HFF-Myc (cell line): Measurements from ENCODE around the gene NTSR2.

Source experiments
- DNase-seq: peaks from one replicate; pipeline ENCODE4 v3.0.0-alpha.2; 2011; ENCODE audit warnings: low read depth; ENCODE audit errors: extremely low read depth
- H3K4me3 ChIP-seq: replicated peaks from 2 replicates; pipeline ENCODE4 v1.5.1; 2011; ENCODE audit warnings: low read depth, mild to moderate bottlenecking, control low read depth, low read length
- TF ChIP-seq, protein P1 (sequence below): IDR thresholded peaks from 2 replicates; pipeline ENCODE4 v1.5.1; 2012; ENCODE audit warnings: mild to moderate bottlenecking, low read depth, low read length, control low read depth; ENCODE audit errors: missing control alignments

NTSR2 gene

DNA sequence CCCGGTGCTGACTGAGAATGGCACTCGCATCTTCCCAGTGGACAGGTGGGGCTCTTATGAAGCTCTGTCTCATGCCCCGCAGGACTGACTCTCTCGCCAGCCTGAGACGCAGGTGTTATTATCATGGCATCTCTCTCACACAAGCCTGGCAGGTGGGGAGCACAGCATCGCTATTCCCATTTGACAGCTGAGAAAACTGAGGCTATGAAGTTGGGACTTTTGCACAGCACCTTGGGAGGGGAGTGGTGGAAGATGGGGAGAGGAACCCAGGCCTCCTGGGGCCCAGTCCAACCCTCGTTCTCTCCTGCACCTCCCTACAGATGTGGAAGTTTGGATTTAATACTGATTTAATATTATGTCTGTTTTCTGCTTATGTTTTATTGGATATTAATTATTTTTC is 9.0 kb upstream of the NTSR2 start:
- H3K4me3 ChIP-seq = no peak overlapping the region
- TF ChIP-seq, protein P1, sequence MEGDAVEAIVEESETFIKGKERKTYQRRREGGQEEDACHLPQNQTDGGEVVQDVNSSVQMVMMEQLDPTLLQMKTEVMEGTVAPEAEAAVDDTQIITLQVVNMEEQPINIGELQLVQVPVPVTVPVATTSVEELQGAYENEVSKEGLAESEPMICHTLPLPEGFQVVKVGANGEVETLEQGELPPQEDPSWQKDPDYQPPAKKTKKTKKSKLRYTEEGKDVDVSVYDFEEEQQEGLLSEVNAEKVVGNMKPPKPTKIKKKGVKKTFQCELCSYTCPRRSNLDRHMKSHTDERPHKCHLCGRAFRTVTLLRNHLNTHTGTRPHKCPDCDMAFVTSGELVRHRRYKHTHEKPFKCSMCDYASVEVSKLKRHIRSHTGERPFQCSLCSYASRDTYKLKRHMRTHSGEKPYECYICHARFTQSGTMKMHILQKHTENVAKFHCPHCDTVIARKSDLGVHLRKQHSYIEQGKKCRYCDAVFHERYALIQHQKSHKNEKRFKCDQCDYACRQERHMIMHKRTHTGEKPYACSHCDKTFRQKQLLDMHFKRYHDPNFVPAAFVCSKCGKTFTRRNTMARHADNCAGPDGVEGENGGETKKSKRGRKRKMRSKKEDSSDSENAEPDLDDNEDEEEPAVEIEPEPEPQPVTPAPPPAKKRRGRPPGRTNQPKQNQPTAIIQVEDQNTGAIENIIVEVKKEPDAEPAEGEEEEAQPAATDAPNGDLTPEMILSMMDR = no peak
- no peak for DNase-seq

DNA sequence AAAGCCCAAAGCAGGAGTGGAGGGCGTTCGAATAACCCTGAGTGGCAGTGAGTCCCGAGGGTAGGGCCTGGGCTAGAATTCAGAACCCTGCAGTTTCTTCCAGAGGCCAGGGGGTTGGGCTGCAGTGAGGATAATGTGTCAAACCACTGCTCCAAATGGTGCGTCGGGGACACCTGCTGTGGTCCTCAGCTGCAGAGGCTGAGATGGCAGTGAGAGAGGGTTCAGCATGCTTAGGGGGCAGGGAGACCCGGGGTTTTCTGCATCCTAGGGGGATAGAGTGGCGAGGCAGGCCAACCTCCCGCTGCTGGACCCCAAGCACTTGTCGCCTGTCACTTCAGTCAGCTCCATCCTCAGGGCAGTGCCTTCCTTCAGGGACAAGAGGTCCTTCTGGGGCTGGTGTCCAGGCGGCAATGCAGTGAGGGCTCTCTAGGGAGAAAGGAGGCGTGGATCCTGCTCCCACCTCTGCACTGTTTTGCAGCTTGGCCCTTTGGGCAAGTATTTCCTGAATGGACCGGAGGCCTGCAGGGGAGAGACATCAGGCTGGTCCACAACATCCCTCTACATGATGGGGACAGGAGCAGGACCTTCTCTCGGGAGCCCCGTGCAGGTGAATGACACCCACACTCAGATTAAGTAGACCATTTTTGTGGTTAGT is 8.4 kb upstream of the NTSR2 start:
- no peak for DNase-seq
- TF ChIP-seq, protein P1 = no peak

DNA sequence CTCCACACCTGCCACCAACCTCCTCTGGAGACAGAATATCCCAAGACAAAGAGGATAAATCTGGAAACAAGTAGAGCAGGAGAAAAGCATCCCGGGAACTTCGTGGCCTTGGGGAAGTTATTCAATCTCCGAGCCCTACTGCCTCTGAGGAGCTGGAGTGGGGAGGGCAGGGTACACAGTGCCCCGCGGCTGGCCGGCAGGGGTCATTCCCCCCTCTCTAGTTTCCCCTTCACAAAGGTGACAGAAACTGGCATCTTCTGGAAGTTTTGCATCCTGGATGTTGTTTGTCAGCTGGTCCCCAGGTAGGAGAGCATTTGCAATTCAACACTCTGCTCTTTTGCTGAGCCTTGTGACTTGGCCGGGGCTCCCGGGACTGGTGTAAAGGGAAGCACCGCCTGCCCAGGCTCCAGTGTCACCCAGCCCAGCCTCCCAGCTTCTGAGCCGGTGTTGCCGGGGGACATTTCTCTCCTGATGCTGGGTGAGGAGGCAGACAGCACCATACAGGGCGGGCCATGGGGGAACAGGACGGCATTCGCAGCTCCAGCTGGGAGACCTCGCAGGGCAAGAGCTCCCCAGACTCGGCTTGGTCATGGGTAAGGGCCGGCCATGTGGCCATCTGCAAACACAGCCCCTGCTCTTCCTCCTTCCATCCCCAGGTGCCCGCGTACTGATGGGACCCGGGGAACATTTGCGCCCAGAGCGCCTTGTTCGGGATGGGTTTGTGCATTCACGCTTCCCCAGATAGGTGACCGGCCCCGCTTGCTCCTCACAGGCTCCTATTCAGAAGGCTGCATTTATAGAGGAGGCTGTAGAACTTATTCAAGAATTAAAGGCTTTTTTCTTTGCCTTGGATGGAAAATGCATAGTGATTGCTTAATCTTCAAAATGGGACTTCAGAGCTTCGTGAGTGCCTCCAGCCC is 7.4 kb upstream of the NTSR2 start:
- no peak overlapping the region for H3K4me3 ChIP-seq
- no peak for DNase-seq
- TF ChIP-seq, protein P1 = no peak

More for the DNA sequence above, 8.4 kb upstream of the NTSR2 start:
- no peak overlapping the region for H3K4me3 ChIP-seq

DNA sequence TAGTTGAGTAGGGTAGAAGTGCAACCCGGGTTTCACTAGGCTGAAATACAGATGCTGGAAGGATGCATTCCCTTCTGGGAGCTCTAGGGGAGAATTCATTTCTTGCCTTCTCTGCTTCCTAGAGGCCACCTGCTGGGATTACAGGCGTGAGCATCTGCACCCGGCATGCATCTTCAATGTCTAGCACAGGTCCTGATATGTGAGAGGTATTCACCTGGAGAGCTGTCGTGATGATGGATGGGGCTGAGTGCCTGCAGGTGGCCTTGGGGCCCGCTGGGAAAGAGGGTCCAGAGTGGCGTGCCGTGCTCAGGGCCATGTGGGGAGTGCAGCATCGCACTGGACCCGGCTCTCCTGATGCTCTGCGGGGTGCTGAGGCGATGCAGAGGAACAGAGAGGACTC is 6.6 kb upstream of the NTSR2 start:
- no peak overlapping the region for H3K4me3 ChIP-seq
- DNase-seq = no peak
- TF ChIP-seq, protein P1 = peak; percentile 2

DNA sequence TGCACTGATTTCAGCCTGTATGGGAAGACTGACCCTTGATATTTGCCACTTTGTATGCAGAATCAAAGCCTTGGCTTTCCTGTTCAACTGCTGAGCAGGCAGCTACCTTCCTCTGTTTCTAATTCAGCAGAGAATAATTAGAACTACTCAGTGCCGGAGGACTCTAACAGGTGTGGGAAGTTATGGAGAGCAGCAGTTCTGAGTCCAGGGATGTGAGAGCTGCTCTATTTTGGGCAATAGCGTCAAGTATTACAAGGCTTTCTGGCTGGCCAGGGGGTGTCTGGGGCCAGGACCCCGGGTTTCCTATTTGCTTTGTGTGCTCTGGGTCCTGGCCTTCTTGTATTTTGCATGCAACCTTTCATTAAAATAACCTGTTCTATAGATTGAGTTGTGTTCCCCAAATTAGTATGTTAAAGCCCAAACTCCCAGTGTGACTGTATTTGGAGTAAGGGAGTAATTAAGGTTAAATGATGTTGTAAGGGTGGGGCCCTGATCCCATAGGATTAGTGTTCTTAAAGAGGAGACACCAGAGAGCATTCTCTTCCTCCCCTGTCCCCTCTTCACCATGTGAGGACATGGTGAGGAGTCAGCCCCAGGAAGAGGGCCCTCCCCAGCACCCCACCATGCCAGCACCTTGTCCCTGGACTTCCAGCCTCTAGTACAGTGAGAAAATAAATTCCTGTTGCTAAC is 5.6 kb upstream of the NTSR2 start:
- TF ChIP-seq, protein P1 = no peak
- no peak for DNase-seq
- no peak overlapping the region for H3K4me3 ChIP-seq

DNA sequence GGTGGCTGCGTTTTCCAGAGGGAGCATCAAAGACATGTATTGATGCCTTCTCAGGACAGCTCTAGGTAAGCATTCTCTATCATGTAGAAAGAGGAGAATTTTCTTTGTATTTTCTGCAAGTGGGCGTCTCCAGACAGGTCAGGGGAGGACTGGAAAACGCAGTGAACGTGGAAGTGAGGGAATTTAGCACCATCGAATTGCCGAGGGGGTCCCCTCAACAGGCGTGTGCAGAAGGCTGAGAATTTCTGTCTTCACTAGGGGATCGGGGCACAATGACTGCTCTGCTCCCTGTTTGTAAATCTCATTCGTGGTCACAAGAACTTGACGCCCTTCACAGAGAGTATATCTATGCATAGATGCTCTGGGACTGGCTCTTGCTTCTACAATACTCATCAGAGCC is 5.0 kb upstream of the NTSR2 start:
- no peak overlapping the region for H3K4me3 ChIP-seq
- TF ChIP-seq, protein P1 = no peak
- no peak for DNase-seq
